GM23338 (cell line): Measurements from ENCODE around the gene NSD2. TPM values are rescaled to one million over a fixed set of nuclear protein-coding genes. Genes with fewer than 3 reads are reported as not detected.
"Not testable (repeated sequence)": the region's sequence is repeated elsewhere in the genome, so short reads cannot be mapped to it uniquely, and the experiment has no call there.

Experiments
- ATAC-seq: fragments of 200-7000 bp; cut with Tn5 transposase; 3 replicates; pipeline ENCODE4 v1.9.1; 2020
- DNase-seq: peaks from one replicate; pipeline ENCODE4 v3.0.0-alpha.2; 2015; ENCODE audit warnings: low spot score
- H2AFZ ChIP-seq: fragments of 200-600 bp; sonication (generic); 2 replicates; pipeline ENCODE4 v1.8.0; 2016; ENCODE audit warnings: antibody characterized with exemption, mild to moderate bottlenecking, moderate library complexity
- H3F3A ChIP-seq: fragments of 200-600 bp; sonication (generic); replicated peaks from 2 replicates; pipeline ENCODE4 v1.8.0; 2017; ENCODE audit warnings: antibody characterized with exemption, mixed run types, low read depth
- H3K27ac ChIP-seq: fragments of 200-600 bp; sonication (generic); 2 replicates; pipeline ENCODE4 v1.6.1; 2016; ENCODE audit warnings: low read depth
- H3K27me3 ChIP-seq: fragments of 200-600 bp; sonication (generic); 2 replicates; pipeline ENCODE4 v1.8.0; 2016; ENCODE audit warnings: mild to moderate bottlenecking, mixed run types, moderate library complexity; ENCODE audit not compliant: insufficient read depth
- H3K36me3 ChIP-seq: fragments of 200-600 bp; sonication (generic); 2 replicates; pipeline ENCODE4 v1.8.0; 2016; ENCODE audit warnings: mild to moderate bottlenecking; ENCODE audit not compliant: insufficient read depth
- H3K4me1 ChIP-seq: fragments of 200-600 bp; sonication (generic); 2 replicates; pipeline ENCODE4 v1.8.0; 2016; ENCODE audit warnings: mild to moderate bottlenecking, moderate library complexity; ENCODE audit not compliant: insufficient read depth
- H3K4me2 ChIP-seq: fragments of 200-600 bp; sonication (generic); 2 replicates; pipeline ENCODE4 v1.7.1; 2017; ENCODE audit warnings: mixed run types
- H3K4me3 ChIP-seq: fragments of 200-600 bp; sonication (generic); 2 replicates; pipeline ENCODE4 v1.6.1; 2016; ENCODE audit warnings: mixed run types
- H3K79me2 ChIP-seq: fragments of 200-600 bp; sonication (generic); replicated peaks from 2 replicates; pipeline ENCODE4 v1.8.0; 2017; ENCODE audit warnings: mild to moderate bottlenecking; ENCODE audit not compliant: insufficient read depth
- H3K9me2 ChIP-seq: fragments of 200-600 bp; sonication (generic); 2 replicates; pipeline ENCODE4 v1.8.0; 2017; ENCODE audit not compliant: insufficient read depth
- H4K20me1 ChIP-seq: fragments of 200-600 bp; sonication (generic); replicated peaks from 2 replicates; pipeline ENCODE4 v1.8.0; 2017; ENCODE audit warnings: mild to moderate bottlenecking; ENCODE audit not compliant: insufficient read depth
- H3K27ac Mint-ChIP-seq: 2 replicates; pipeline ENCODE4 v1.8.0; 2020; ENCODE audit warnings: inconsistent platforms, mild to moderate bottlenecking, moderate library complexity, mixed read lengths
- H3K27me3 Mint-ChIP-seq: 3 replicates; pipeline ENCODE4 v1.8.0; 2022; ENCODE audit warnings: low read depth, mild to moderate bottlenecking, moderate library complexity, mixed read lengths, inconsistent platforms; ENCODE audit not compliant: insufficient read depth, poor library complexity
- H3K36me3 Mint-ChIP-seq: 3 replicates; pipeline ENCODE4 v1.8.0; 2021; ENCODE audit warnings: low read depth, mild to moderate bottlenecking, inconsistent platforms, moderate library complexity, mixed read lengths
- H3K4me1 Mint-ChIP-seq: 3 replicates; pipeline ENCODE4 v1.8.0; 2020; ENCODE audit warnings: mild to moderate bottlenecking, inconsistent platforms, mixed read lengths
- H3K4me3 Mint-ChIP-seq: 3 replicates; pipeline ENCODE4 v1.8.0; 2021; ENCODE audit warnings: moderate library complexity, mild to moderate bottlenecking, inconsistent platforms, mixed read lengths
- H3K9me3 Mint-ChIP-seq: 3 replicates; pipeline ENCODE4 v1.8.0; 2020; ENCODE audit warnings: moderate library complexity, mild to moderate bottlenecking, inconsistent platforms, mixed read lengths
- CREB1 ChIP-seq: fragments of 250-450 bp; sonication (Bioruptor Pico); IDR thresholded peaks from 2 replicates; pipeline ENCODE4 v1.5.0; 2020; ENCODE audit warnings: low read depth, mild to moderate bottlenecking, moderate library complexity
- POLR2AphosphoS5 ChIP-seq: IDR thresholded peaks from 2 replicates; pipeline ENCODE4 v1.6.1; 2016; ENCODE audit warnings: antibody characterized with exemption, low read depth
- STAT1 ChIP-seq: IDR thresholded peaks from one replicate; pipeline ENCODE4 v1.6.1; 2016; ENCODE audit warnings: antibody characterized with exemption; ENCODE audit not compliant: unreplicated experiment
- ZNF331 ChIP-seq: fragments of 250-450 bp; sonication (Bioruptor Pico); IDR thresholded peaks from 2 replicates; pipeline ENCODE4 v1.5.0; 2020; ENCODE audit warnings: low read depth, mild to moderate bottlenecking, moderate library complexity
- ZNF462 ChIP-seq: fragments of 250-450 bp; sonication (Bioruptor Pico); IDR thresholded peaks from 2 replicates; pipeline ENCODE4 v1.5.0; 2020; ENCODE audit warnings: mild to moderate bottlenecking, moderate library complexity
- polyA plus RNA-seq: library from polyadenylated mRNA; unstranded; fragments of >200 nt; fragmentation: Nextera tagmentation; extraction: Ambion mirVana; gene quantifications from 2 replicates; pipeline ENCODE4 v1.2.1, GENCODE V29; 2016
- total RNA-seq: library from RNA; depleted of rRNA; stranded (reverse); fragments of >200 nt; shearing (Covaris generic); gene quantifications from 2 replicates; pipeline ENCODE4 v1.2.3, GENCODE V29; 2014
- TF ChIP-seq, protein P1 (sequence below): IDR thresholded peaks from one replicate; pipeline ENCODE4 v1.6.1; 2018; ENCODE audit warnings: antibody characterized with exemption; ENCODE audit not compliant: unreplicated experiment

NSD2 gene
- total and polyA plus RNA-seq, 2 experiments from 2014 or later: 33.5 to 84.4 TPM

DNA sequence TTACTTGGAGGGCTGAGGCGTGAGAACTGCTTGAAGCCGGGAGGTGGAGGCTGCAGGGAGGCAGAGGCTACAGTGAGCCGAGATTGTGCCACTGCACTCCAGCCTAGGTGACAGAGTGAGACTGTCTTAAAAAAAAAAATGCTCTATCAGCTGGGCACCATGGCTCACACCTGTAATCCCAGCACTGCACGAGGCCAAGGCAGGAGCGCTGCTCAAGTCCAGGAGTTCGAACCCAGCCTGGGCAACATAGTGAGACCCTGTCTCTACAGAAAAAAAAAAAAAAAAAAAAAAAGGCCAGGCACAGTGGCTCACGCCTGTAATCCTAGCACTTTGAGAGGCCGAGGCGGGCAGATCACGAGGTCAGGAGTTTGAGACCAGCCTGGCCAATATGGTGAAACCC is 26.6 kb upstream of the NSD2 start:
- H3K79me2 ChIP-seq, DNase-seq, H3K4me1 ChIP-seq, H3K27me3 Mint-ChIP-seq, ATAC-seq, H3K27me3 ChIP-seq, H2AFZ ChIP-seq, H3K9me3 Mint-ChIP-seq, H3F3A ChIP-seq, H3K4me3 ChIP-seq, H3K27ac ChIP-seq, H3K4me3 Mint-ChIP-seq, H3K4me2 ChIP-seq, H3K9me2 ChIP-seq, H3K4me1 Mint-ChIP-seq, H3K27ac Mint-ChIP-seq: not testable (repeated sequence)
- H4K20me1 ChIP-seq: peaks cover 13% of the 10 kb centered on the region
- H3K36me3 ChIP-seq: peaks cover 13% of the 10 kb centered on the region
- peaks cover 47% of the 10 kb centered on the region for H3K36me3 Mint-ChIP-seq

- Mint-ChIP-seq H3K4me1 (0 out of 3 replicates have a peak, but pooled peaks cover 4% of the 10 kb centered on the region), H3K4me3 (no peak overlapping the region), H3K36me3 (peaks cover 31% of the 10 kb centered on the region), H3K9me3 (no peaks in the 10 kb centered on the region), H3K27ac (no peak overlapping the region), H3K27me3 (no peaks in the 10 kb centered on the region)
- Histone ChIP-seq H2AFZ (no peak overlapping the region), H3K4me1 (no peaks in the 10 kb centered on the region), H3K27me3 (no peaks in the 10 kb centered on the region), H3K9me2 (no peaks in the 10 kb centered on the region), H4K20me1 (peaks cover 21% of the 10 kb centered on the region), H3K36me3 (0 out of 2 replicates have a peak, but pooled peaks cover 4% of the 10 kb centered on the region), H3K4me3 (no peak overlapping the region), H3K27ac (no peak overlapping the region), H3K4me2 (no peak overlapping the region), H3K79me2 (peaks cover 9% of the 10 kb centered on the region), H3F3A (no peaks in the 10 kb centered on the region)
- DNase-seq (no peak), ATAC-seq (no peak)
- TF ChIP-seq STAT1: no peak
- TF ChIP-seq POLR2AphosphoS5: no peak
- TF ChIP-seq ZNF462 (CRISPR knock-in tag): no peak
- TF ChIP-seq, protein P1, sequence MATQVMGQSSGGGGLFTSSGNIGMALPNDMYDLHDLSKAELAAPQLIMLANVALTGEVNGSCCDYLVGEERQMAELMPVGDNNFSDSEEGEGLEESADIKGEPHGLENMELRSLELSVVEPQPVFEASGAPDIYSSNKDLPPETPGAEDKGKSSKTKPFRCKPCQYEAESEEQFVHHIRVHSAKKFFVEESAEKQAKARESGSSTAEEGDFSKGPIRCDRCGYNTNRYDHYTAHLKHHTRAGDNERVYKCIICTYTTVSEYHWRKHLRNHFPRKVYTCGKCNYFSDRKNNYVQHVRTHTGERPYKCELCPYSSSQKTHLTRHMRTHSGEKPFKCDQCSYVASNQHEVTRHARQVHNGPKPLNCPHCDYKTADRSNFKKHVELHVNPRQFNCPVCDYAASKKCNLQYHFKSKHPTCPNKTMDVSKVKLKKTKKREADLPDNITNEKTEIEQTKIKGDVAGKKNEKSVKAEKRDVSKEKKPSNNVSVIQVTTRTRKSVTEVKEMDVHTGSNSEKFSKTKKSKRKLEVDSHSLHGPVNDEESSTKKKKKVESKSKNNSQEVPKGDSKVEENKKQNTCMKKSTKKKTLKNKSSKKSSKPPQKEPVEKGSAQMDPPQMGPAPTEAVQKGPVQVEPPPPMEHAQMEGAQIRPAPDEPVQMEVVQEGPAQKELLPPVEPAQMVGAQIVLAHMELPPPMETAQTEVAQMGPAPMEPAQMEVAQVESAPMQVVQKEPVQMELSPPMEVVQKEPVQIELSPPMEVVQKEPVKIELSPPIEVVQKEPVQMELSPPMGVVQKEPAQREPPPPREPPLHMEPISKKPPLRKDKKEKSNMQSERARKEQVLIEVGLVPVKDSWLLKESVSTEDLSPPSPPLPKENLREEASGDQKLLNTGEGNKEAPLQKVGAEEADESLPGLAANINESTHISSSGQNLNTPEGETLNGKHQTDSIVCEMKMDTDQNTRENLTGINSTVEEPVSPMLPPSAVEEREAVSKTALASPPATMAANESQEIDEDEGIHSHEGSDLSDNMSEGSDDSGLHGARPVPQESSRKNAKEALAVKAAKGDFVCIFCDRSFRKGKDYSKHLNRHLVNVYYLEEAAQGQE: no peak
- TF ChIP-seq CREB1 (CRISPR knock-in tag): no peak
- no peak for TF ChIP-seq ZNF331
Observed at GRCh38 chr4:1846580-1846979, 24.6 kb upstream of the NSD2 start.
